Inflammatory macrophage treated with lipopolysaccharide for 1 hour (primary cell): ENCODE measurements around the gene CREB3L2.

ENCODE experiments used
- DNase-seq, 2 donors: peaks; one replicate each; pipeline ENCODE4 v3.0.0-alpha.2; 2020 to 2022

CREB3L2 gene

DNA sequence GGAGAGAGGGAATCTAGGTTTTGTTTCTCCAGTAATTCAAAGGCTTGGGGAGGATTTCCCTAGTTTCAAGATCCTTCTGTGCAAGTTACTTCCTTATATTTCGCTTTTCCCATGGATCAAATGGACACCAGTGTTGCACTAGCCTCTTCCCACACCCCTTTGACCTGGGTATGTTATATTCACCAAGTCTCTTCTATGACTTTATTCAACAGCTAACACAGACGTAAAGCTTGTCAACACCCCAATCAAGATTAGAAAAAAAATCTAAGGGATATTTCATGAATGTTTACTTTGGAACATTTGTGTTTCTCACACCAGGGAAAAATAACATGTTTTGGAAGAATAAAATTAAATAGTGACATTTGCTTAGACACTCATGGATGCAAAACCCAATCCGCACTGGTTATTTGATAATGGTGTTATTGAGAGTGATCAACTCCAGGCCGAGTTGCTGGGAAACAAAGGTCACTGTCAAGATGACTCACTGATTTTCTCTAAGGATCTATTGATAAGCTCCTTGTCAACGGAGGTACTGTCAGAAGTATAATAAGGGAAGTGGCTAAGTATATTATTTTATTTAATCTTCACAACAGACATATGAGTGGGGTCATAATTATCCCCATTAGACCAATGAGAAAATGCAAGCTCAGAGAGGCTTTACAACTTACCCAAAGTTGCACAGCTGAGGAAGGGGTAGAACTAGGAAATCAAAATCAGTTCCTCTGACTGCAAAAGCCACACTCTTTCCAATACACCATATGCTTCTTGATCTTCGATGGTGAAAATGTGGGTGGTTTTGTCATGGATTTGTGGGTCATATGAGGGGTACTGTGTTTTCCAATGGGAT is 52.2 kb downstream of the CREB3L2 start:
- DNase-seq, result no peak

DNA sequence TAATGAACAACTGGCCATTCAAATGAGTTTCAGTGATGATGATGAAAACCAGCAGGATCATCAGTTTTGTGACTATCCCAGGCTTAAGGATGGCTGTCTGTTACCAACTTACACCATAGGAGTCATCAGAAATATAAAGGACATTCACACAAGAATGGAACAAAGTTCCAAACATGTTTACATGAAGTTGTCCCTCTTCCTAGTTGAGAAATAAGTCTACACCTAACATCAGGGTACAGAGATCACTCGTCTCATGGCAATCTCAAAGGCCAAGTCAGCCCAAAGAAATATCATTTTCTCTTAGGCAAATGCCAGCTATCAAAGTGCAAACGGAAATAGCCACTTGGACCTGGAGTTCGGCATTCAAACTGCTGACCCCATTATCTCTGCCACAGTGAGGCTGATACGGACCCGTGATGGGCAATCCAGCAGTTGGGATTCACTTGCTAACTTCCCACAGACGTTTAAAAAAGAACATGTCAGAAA is 53.0 kb downstream of the CREB3L2 start:
- DNase-seq, result no peak

DNA sequence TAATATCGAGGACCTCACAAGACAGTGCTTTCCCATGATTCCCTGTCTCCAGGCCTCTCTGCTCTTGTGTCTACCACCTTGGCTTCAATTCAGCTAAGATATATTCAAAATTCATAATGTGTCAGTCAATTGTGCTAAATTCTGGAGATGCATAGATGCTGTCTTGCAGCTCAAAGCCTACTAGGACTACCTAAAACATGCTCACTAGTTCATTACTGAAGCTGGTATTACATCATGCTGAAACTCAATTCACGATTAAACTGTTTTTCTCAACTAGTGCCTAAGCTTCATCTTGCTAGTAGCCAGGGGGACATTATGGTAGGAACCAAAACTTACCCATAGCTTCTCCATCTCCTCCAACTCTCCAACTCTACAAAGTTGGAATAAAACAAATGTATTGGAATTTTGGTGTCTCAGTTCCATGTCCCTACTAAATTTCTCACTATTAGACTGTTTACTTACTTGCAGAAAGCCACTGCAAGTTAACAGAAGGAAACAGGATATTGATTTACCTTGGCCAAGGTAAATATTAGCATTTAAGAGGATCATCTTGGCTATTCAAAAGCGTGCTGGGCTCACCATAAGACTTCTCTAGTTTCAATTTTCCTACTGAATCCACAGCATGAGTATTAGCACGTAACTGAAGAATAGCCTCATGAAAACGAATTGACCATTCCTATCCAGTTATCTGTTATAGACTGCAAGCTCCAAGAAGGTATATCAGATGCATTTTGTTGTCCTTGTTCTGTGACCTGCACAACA is 53.6 kb downstream of the CREB3L2 start:
- DNase-seq, result no peak

DNA sequence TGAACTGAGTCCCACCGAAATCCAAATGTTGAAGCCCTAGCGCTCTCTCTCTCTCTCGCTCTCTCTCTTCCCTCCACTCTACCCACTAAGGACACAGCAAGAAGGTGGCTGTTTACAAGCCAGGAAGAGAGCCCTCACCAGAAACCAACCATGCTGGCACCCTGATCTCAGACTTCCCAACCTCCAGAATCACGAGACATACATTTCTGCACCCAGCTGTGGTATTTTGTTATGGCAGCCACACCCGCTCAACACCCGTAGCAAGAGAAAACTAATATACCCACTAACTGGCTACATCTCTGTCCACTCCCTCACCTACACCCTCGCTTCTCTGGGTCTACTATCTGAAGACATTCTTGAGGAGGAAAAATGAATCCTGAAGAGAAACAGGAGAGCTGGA is 54.8 kb downstream of the CREB3L2 start:
- no peak for DNase-seq

DNA sequence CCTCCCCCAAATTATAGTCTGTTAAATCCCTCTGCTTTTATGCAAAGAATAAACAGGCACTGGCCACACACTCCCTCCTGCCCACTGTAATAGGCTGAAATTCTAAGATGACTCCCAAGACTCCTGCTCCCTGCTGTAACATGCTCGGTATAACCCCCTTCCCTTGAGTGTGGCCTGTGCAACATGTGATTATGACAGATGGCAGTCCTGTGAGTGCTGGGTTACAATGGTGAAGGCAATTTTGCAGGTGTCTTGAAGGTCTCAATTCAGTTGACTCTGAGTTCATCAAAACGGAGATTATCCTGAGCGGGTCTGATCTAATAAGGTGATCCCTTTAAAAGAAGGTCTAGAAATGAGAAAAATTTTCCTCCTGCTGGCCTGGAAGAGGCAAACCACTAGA is 55.9 kb downstream of the CREB3L2 start:
- no peak for DNase-seq

DNA sequence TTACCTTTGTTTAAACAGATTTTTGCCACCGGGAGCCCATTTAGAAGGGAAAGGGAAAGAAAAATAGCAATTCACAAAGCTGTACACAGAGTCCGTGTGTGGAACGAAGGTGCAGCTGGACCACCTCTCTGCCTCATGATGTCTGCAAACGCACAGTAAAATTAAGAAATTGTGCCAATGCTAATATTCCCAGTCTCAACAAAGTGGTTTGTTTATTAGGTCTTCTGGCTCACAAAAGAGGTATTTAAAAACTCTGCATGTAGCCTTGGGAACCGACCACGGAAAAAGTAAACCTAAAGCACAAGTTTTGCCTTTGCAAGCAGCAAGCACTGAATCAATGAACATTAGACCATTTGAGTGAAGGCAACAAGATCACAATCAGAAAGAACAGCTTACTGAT is 57.7 kb downstream of the CREB3L2 start:
- DNase-seq, result no peak

DNA sequence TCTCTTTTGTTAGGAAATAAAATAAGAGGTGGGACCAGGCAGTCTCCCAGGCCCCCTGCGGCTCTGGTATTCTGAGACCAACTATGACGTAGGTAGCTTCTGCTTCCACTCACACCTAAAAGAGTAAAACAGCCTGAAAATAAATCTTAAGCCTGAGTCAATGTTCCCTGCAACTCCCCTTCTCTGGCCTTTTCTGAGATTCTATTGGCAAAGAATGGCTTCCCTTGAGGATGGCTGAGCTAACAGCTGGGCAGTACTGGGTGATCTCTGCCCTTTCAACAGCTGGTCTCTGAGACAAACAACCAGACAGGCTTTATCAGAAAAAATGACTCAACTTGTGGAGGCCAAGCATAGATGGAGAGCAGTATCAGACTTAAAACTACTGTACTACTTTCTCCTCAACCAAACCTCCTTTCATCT is 58.7 kb downstream of the CREB3L2 start:
- DNase-seq, result no peak

DNA sequence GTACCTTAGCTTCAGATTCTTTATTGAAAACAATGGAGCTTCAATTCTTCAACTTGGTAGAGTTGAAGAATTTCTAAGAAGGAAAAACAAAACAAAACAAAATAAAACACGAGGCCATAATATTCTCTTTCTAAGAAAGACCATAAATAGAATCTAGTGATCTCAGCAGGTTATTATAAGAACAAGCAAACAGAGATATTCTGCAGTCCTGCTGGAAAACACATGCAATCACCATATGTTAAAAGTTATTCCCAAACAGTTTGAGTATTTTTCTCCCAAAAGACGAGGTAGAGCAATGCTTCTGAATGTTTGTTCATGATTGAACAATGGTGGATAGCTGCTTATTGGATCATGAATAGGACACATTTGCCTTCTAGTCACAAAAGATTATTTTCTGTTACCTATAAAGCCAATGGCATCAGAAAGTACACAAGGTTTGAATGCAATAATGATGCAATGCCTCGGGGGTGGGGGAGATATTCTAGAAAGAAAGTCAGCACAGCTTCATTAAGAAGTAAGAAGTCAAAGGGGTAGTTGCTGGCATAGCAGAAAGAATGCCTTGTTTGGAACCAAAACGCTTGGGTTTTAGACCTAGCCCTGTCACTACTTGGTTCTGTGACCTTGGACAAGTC is 59.3 kb downstream of the CREB3L2 start:
- no peak for DNase-seq

DNA sequence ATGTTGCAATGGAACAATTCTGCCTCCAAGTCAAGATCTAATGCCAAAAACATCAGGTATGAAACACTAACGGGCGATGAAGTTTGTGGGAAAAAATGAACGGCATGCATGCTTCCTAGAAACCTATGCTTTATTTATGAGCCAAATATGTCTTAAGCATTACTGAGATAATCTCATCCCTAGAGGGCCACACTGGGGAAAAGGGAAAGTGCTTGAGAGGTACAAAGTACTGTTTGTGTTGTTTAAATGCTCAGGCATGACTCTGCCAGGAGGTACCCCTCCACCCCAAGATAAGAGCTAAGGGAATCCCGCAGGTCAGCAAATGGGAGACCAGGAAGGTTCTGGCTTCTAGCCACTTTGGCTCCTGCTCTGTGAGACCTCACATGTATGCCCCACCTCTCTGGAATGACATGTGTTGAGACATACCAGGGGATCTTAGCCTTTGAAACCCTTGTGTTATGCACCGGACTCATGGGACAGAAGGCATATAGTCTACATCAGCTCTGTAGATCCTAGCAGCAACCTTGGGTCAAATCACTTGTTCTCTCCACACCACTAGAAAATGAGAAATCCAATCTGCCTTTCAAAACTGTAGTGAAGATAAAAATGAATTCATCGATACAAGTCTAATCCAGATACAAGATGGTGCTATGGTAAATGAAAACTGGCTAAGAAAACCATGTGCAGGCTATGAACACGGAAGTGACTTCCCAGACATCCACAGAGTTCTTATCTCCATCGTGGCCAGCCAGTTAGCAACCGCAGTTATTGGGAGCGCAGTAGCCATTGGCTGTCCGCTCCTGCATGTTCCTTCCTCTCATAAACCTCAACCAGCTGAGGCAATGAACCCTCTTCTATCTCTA is 61.0 kb downstream of the CREB3L2 start:
- DNase-seq, result no peak

DNA sequence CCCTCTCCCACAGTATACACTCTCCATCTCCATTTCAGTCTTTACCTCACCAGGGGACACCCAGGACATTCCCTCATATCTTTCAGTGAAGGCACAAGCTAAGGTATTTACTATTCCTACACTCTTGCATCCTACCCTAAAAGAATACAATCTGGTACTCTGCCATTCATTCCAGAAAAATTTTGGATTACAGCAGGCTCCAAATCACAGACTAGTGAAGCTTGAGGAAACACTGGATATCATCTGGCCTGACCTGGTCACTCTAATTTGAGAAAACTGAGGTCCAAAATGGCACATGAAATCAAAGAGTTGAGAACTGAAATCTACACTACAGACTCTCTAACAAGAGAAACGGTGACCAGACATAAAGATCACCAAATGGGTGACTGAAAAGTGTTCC is 61.7 kb downstream of the CREB3L2 start:
- no peak for DNase-seq

DNA sequence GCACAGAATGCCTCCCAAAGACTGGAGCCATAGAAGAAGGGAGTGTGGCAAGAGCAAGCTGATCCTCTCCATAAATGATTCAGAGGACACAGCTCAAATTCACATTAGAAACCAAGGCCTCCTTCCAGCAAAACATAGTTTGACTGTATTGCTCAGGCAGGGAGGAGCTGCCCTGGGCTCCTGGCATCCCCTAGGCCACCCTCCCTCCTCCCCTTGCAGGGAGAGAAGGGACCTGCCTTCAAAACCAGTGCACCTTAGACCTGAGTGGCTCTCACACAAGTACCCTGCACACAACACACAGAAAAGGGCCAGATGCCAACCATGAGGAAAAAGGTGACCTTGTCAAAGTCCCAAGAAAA is 64.7 kb downstream of the CREB3L2 start:
- no peak for DNase-seq

DNA sequence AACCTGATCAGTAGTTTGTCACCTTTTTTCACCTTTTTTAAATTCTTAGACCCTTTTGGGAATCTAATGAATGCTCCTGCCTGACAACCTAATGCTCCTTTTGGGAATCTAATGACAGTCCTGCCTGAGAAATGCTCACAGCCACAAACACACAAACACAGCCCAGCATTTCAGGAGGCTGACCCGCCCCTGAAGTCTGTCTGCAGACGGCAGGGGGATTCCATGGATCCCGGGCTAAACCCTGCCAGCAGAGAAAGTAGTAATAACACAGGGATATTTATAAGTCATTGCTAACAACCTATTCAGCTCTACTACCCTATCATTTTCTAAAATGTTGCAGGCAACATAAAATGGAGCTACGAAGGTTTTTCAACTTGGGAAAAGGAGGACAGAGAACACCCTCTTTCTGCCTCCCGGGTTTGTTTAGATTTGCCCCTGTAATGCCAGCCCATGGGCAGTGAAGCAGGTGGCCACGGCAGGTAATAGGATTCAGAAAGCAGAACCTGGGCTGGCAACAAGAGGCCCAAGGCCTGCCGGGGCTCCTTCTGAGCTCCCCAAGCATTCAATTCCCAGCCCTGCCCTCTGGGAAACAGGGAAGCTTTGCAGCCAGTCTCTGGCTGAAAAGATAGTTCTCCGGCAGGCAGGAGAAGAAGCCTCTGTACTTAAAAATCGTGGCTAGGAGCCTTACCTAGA is 65.2 kb downstream of the CREB3L2 start:
- no peak for DNase-seq

DNA sequence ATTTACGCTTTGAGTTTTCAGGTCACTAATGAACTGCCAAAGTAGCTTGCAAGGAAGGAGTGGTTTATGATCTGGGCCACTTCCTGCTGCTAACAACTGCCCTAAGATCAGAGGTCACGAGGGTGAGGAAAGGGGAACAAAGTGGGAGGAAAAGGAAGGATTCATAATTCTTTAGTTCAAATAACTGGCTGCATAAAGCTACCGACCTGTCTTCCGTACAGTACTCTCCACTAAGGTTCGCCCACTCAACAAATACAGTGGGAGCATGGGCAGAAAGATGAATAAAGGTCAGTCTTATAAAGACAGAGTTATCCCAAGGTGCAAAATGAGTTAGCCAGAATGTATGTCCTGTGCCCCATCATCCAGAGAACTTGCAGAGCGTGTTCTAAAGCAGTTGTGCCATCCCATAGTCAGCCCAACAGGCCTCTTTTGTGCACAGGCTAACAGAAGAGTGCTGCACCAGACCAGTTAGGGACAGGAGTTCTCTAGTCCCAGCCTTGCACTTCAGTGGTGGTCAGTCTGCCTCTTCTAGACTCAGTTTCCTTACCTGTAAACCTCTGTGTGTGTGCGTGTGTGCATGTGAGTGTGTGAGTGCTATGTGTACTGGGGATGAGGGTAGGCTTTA is 65.9 kb downstream of the CREB3L2 start:
- DNase-seq, result peak; percentile 74 to 82

DNA sequence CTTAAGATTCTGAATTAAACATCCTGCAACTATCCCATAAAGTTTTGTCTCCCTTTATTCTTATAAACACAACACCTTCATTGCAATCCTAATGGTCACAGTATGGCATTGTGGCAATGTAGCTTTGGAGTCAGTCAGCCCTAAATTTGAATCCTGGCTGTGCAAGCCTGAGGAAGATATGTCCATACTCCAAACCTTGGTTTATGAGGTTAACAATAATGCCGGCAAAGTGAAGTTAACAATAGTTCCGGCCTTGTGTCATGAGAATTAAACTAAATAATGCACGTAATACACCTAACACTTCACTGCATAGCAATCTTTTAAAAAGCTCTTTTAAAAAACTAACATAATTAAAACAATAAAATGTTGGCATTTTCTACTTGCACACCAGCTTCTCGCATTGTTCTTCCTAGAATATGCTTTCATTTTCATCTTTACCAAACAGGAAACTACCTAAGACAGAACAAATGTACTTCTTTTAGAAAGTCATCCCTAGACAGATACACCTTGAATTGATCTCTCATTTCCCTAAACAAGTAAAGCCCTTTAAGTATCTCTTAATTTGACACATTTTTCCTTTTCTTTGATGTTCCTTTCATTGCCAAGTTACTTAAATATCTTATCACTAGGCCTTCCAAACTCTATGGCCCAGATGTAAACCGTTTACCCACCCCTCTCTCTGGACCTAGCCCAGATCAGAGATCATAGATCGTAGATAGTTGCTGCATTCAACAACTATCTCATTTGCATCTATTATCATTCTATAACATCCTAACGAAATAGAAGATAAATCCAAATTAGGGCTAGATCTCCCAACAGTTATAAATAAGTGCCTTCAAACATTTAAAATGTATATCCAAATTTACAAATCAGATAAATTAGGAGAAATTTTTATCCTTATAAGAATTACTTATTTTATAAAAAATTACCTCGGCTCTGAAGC is 66.7 kb downstream of the CREB3L2 start:
- DNase-seq, result no peak

DNA sequence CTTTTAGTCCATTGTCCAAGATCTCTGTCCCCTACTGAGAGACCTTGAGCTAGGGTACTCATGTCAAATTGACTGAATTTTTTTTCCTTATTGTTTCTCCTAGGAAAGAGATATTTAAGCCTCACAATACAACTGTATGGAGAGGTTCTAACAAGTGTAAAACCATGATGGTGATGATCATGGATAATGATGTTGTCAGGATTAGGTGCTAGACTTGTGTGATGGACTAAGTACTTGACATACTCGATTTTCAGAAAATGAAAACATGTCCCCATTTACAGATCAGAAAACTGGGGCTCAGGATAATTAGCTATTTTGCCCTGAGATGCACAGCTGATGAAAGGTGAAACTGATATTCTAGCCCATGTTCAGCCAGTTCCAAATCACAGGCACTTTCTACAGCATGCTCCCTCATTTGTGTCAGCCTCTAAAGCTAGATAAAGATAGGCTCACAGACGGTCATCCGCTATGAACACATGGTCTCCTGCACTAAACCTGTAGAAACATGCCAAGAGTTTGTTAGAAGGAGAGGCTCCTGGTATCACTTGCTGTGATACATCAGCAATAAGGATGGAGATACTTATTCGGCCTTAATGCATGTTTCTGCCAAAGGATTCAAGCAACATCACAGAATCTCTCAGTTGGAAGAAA is 67.6 kb downstream of the CREB3L2 start:
- no peak for DNase-seq

DNA sequence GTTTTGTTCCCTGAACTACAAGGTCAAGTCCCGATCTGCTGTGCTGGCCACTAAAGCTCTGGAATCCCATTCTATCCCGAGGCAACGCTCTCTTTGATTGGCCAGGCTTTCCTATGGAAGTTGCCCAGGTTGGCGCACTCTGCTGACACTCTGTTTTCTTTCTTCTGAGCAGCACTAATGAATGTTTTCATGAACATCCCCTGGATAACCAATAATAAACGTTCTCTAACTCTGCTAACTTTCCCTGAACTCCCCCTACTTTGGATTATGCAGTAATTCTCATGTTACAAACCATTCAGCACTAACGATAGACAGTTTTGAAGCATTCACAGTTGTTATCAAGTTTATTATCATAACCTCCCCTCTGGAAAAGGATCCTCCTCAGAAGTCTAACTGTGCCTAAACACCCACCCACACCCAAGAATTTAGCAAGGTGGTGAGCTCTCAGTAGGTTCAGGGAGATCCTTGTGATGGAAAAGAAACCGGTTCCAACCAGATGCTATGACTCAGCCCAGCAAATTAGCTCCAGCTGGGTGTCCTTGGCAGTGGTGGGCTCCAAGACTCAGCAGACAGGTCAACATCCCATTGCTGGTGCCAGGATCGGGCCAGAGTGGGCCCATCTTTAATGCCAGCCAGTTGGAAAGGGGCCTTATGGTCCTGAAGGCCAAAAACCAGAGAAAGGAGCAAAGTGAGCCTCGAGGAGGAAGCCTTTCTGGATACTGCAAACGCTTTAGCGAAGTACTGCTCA is 68.4 kb downstream of the CREB3L2 start:
- DNase-seq, result no peak

DNA sequence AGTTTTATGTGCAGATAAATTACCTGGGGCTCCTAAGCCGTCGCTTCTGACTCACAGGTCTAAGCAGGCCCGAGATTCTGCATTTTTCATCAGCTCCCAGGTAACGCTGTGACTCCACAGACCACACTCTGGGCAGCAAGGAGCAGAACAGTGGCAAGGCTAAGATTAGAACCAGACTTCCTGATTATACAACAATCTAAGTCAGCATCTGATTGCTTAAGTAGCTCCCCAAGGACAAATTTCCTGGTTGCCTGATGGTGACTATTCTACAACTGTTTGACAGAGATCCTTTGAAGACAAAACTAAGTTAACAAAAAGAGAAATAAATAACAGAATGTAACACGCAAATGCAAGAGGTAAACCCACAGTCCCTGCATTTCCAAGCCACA is 69.0 kb downstream of the CREB3L2 start:
- DNase-seq, result peak; percentile 44 to 47

DNA sequence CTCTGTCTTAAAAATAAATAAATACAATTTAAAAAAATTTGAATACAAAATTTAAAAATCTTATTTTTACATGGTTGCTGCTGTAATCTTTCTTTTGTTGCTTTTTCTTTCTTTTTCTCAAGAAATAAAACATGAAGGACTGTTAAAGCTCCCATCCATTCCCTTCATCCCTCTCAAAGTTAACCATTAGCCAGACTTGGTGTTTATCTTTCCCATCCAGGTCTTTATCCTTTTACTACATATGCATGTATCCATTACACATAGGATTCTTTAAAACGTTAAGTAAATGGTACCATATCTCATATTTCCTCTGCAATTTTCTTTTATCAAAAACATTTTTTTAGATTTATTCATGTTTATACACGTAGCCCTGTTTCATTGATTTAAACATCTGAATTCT is 70.1 kb downstream of the CREB3L2 start:
- no peak for DNase-seq

DNA sequence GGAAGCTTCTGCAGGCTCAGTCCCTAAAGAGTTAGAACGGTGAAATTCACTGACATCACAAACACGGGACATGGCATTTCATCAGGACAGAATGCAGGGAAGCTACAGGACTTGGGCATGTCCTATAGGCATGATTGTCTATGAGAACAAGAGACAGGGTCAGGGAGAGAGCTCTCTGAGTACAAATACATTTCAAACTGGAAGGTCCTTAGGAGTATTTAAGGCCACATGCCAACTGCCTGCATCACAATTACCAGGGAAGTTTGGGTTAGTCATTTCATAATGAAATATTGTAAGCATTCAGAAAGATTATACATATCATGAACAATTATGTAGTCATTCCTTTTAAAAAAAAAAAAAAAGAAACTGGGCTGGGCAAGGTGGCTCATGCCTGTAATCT is 71.3 kb downstream of the CREB3L2 start:
- DNase-seq, result peak in 1 of 2 donors; percentile 55
